K562 (cell line): ENCODE results near the gene MTX3.

Experiments used
- POLR2A ChIP-seq: fragments of 450-650 bp; conservative IDR thresholded peaks from 2 replicates; pipeline ENCODE4 v1.6.1; 2016
- POLR2AphosphoS2 ChIP-seq: IDR thresholded peaks from 2 replicates; pipeline ENCODE4 v1.6.1; 2012; ENCODE audit warnings: low read length, improper control_type of control experiment
- SMC3 ChIP-seq: conservative IDR thresholded peaks from 2 replicates; pipeline ENCODE4 v1.6.1; 2011; ENCODE audit warnings: low read depth, low read length, improper control_type of control experiment; ENCODE audit not compliant: insufficient read depth
- ZFX ChIP-seq: sonication (generic); formaldehyde crosslinking; IDR thresholded peaks from 2 replicates; pipeline ENCODE4 v1.8.0; 2022; ENCODE audit warnings: mild to moderate bottlenecking, missing genetic modification reagents, moderate library complexity
- ZNF282 ChIP-seq: sonication (generic); formaldehyde crosslinking; IDR thresholded peaks from 2 replicates; pipeline ENCODE4 v1.8.1; 2023; ENCODE audit warnings: missing genetic modification reagents
- TF ChIP-seq, protein P1 (sequence below), 3 experiments: IDR thresholded peaks in 2 of 3; conservative IDR thresholded peaks in 1 of 3; 2 replicates each; pipeline ENCODE4 v1.5.1; 2011 to 2012; ENCODE audit warnings: low read length in 3 of 3, mild to moderate bottlenecking in 3 of 3, control low read depth in 2 of 3, improper control_type of control experiment in 1 of 3, inconsistent platforms in 1 of 3, low read depth in 1 of 3, mixed read lengths in 1 of 3, moderate library complexity in 1 of 3; ENCODE audit not compliant: insufficient read depth in 2 of 3
- TF ChIP-seq, protein P2 (sequence below): fragments of 450-650 bp; conservative IDR thresholded peaks from 2 replicates; pipeline ENCODE4 v1.6.1; 2016; ENCODE audit warnings: missing genetic modification characterization, low read depth, mild to moderate bottlenecking, control low read depth, missing compliant biosample characterization
- TF ChIP-seq, protein P3 (sequence below): fragments of 450-650 bp; formaldehyde crosslinking; IDR thresholded peaks from 2 replicates; pipeline ENCODE4 v1.4.0; 2020; ENCODE audit warnings: mild to moderate bottlenecking, moderate library complexity
- TF ChIP-seq, protein P4 (sequence below): fragments of 250-450 bp; sonication (Bioruptor Pico); IDR thresholded peaks from 2 replicates; pipeline ENCODE4 v1.8.0; 2021; ENCODE audit warnings: moderate library complexity, mild to moderate bottlenecking, inconsistent platforms
- TF ChIP-seq, protein P5 (sequence below): fragments of 450-650 bp; IDR thresholded peaks from 2 replicates; pipeline ENCODE4 v1.6.1; 2016

DNA sequence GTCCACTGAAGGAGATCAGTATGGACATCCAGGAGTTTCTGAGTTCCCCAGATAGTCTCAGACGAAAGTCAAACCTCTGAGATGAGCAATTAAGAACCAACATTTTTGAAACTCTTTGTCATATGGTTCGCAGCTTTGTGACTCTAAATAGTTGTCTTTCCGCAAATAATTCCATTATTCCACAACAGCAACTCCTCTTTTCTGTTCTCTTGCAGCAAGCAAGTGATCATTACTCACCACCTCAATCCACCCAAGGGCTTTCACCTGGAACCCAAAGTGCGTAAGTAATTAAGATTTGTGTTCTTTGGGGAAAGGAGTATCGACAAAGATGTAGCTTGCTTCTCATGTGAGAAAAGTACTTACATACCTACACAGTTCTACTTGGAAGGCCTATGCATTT, 15.6 kb downstream of the MTX3 start:
- TF ChIP-seq, protein P1, sequence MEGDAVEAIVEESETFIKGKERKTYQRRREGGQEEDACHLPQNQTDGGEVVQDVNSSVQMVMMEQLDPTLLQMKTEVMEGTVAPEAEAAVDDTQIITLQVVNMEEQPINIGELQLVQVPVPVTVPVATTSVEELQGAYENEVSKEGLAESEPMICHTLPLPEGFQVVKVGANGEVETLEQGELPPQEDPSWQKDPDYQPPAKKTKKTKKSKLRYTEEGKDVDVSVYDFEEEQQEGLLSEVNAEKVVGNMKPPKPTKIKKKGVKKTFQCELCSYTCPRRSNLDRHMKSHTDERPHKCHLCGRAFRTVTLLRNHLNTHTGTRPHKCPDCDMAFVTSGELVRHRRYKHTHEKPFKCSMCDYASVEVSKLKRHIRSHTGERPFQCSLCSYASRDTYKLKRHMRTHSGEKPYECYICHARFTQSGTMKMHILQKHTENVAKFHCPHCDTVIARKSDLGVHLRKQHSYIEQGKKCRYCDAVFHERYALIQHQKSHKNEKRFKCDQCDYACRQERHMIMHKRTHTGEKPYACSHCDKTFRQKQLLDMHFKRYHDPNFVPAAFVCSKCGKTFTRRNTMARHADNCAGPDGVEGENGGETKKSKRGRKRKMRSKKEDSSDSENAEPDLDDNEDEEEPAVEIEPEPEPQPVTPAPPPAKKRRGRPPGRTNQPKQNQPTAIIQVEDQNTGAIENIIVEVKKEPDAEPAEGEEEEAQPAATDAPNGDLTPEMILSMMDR (IDR thresholded peaks at IDR 0.05 in 2 of 3, conservative IDR thresholded peaks at IDR 0.05 in 1 of 3; ENCODE audit: insufficient read depth in 2 of 3, low read depth in 1 of 3, low read length in 3 of 3): no peak
- TF ChIP-seq, protein P2, sequence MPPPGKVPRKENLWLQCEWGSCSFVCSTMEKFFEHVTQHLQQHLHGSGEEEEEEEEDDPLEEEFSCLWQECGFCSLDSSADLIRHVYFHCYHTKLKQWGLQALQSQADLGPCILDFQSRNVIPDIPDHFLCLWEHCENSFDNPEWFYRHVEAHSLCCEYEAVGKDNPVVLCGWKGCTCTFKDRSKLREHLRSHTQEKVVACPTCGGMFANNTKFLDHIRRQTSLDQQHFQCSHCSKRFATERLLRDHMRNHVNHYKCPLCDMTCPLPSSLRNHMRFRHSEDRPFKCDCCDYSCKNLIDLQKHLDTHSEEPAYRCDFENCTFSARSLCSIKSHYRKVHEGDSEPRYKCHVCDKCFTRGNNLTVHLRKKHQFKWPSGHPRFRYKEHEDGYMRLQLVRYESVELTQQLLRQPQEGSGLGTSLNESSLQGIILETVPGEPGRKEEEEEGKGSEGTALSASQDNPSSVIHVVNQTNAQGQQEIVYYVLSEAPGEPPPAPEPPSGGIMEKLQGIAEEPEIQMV: no peak
- TF ChIP-seq, protein P3, sequence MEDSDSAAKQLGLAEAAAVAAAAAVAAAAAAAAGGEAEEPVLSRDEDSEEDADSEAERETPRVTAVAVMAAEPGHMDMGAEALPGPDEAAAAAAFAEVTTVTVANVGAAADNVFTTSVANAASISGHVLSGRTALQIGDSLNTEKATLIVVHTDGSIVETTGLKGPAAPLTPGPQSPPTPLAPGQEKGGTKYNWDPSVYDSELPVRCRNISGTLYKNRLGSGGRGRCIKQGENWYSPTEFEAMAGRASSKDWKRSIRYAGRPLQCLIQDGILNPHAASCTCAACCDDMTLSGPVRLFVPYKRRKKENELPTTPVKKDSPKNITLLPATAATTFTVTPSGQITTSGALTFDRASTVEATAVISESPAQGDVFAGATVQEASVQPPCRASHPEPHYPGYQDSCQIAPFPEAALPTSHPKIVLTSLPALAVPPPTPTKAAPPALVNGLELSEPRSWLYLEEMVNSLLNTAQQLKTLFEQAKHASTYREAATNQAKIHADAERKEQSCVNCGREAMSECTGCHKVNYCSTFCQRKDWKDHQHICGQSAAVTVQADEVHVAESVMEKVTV (CRISPR knock-in tag): no peak
- TF ChIP-seq, protein P4, sequence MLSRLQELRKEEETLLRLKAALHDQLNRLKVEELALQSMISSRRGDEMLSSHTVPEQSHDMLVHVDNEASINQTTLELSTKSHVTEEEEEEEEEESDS (CRISPR knock-in tag): no peak
- TF ChIP-seq POLR2AphosphoS2: no peak
- TF ChIP-seq POLR2A: no peak
- no peak for TF ChIP-seq SMC3
- no peak for TF ChIP-seq ZNF282
- TF ChIP-seq ZFX: no peak
- TF ChIP-seq, protein P5, sequence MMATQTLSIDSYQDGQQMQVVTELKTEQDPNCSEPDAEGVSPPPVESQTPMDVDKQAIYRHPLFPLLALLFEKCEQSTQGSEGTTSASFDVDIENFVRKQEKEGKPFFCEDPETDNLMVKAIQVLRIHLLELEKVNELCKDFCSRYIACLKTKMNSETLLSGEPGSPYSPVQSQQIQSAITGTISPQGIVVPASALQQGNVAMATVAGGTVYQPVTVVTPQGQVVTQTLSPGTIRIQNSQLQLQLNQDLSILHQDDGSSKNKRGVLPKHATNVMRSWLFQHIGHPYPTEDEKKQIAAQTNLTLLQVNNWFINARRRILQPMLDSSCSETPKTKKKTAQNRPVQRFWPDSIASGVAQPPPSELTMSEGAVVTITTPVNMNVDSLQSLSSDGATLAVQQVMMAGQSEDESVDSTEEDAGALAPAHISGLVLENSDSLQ: no peak
